COLO829 (cell line): ENCODE data around the gene PRKD2.
A peak's percentile ranks its signal among the peaks of the same experiment; 100 is the strongest.

Experiments used
- DNase-seq: peaks from one replicate; pipeline ENCODE4 v3.0.0; 2012; ENCODE audit warnings: low spot score

PRKD2 gene

GRCh38 chr19:46704379-46705076, 12.4 kb downstream of the PRKD2 start:
- peak; percentile 80 for DNase-seq

GRCh38 chr19:46700704-46701103, 16.2 kb downstream of the PRKD2 start:
- DNase-seq = no peak

GRCh38 chr19:46698395-46699321, 18.3 kb downstream of the PRKD2 start:
- DNase-seq = no peak

GRCh38 chr19:46697204-46697960, 19.5 kb downstream of the PRKD2 start:
- peak; percentile 96 for DNase-seq

- no peak for DNase-seq
Observed at GRCh38 chr19:46696866-46697203, 20.1 kb downstream of the PRKD2 start.

GRCh38 chr19:46696052-46696451, 20.9 kb downstream of the PRKD2 start:
- DNase-seq = no peak

GRCh38 chr19:46693760-46694159, 23.2 kb downstream of the PRKD2 start:
- no peak for DNase-seq

- no peak for DNase-seq
Observed at GRCh38 chr19:46692918-46693722, 23.8 kb downstream of the PRKD2 start.

- DNase-seq = no peak
Observed at GRCh38 chr19:46691948-46692347, 25.0 kb downstream of the PRKD2 start.

GRCh38 chr19:46691104-46691503, 25.8 kb downstream of the PRKD2 start:
- DNase-seq = no peak

- DNase-seq = no peak
Observed at GRCh38 chr19:46689358-46689757, 27.6 kb downstream of the PRKD2 start.

- DNase-seq = no peak
Observed at GRCh38 chr19:46687438-46688145, 29.3 kb downstream of the PRKD2 start.

GRCh38 chr19:46685189-46685588, 31.7 kb downstream of the PRKD2 start:
- DNase-seq = no peak

GRCh38 chr19:46678110-46678732, 38.7 kb downstream of the PRKD2 start:
- DNase-seq = peak; percentile 61

GRCh38 chr19:46674416-46675178, 42.3 kb downstream of the PRKD2 start:
- DNase-seq = no peak

- DNase-seq = no peak
Observed at GRCh38 chr19:46670813-46671212, 46.1 kb downstream of the PRKD2 start.

GRCh38 chr19:46668662-46669061, 48.3 kb downstream of the PRKD2 start:
- no peak for DNase-seq

- no peak for DNase-seq
Observed at GRCh38 chr19:46665072-46665471, 51.8 kb downstream of the PRKD2 start.

- DNase-seq = peak; percentile 82
Observed at GRCh38 chr19:46661735-46662592, 55.0 kb downstream of the PRKD2 start.
